Activated naive CD4-positive, alpha-beta T cell treated with anti-CD3 and anti-CD28 coated beads, Interleukin-2, amount 10 ng/mL, durations not matched to agents 7 days and 5 days (primary cell): ENCODE data around the gene MTMR2.

Experiments used
- CTCF ChIA-PET: fragments of 350-600 bp; sonication (Branson Sonifier 250); formaldehyde crosslinking; loops from one replicate; lab custom pipeline; 2021; ENCODE audit warnings: antibody characterized with exemption; lab: Charles Lee
- DNase-seq: peaks from one replicate; pipeline ENCODE4 v3.0.0-alpha.2; 2020
- H3K27ac Mint-ChIP-seq: one replicate; pipeline ENCODE4 v1.8.0; 2021; ENCODE audit warnings: mild to moderate bottlenecking, moderate library complexity, mixed read lengths
- H3K27me3 Mint-ChIP-seq: one replicate; pipeline ENCODE4 v1.8.0; 2021; ENCODE audit warnings: mild to moderate bottlenecking, mixed read lengths
- H3K36me3 Mint-ChIP-seq: one replicate; pipeline ENCODE4 v1.8.0; 2021; ENCODE audit warnings: mixed read lengths
- H3K4me1 Mint-ChIP-seq: one replicate; pipeline ENCODE4 v1.8.0; 2021; ENCODE audit warnings: mixed read lengths
- H3K4me3 Mint-ChIP-seq: one replicate; pipeline ENCODE4 v1.8.0; 2021; ENCODE audit warnings: mild to moderate bottlenecking, moderate library complexity, mixed read lengths
- H3K9me3 Mint-ChIP-seq: one replicate; pipeline ENCODE4 v1.8.0; 2021; ENCODE audit warnings: mixed read lengths

The MTMR2 gene

GRCh38 chr11:95923728-95924413, at the start of gene MTMR2:
MTMR2 (minus strand) TSS chr11:95924107; CDS start chr11:95923954, 153 bp downstream.
- CTCF ChIA-PET = no interaction called here
- H3K9me3 Mint-ChIP-seq = no peaks in the 10 kb centered on the region
- peak within 1 kb of the TSS; percentile 79 for H3K4me3 Mint-ChIP-seq
- peaks cover 16% of the 10 kb centered on the region for H3K27me3 Mint-ChIP-seq
- H3K4me1 Mint-ChIP-seq = peaks cover 24% of the 10 kb centered on the region
- H3K36me3 Mint-ChIP-seq = peaks cover 3% of the 10 kb centered on the region
- peak; percentile 66 for DNase-seq
- peak within 1 kb of the TSS; percentile 69 for H3K27ac Mint-ChIP-seq

- no peaks in the 10 kb centered on the region for H3K27me3 Mint-ChIP-seq
- H3K4me3 Mint-ChIP-seq = no peak overlapping the region
- H3K4me1 Mint-ChIP-seq = no peaks in the 10 kb centered on the region
- DNase-seq = no peak
- CTCF ChIA-PET = no interaction called here
- no peak overlapping the region for H3K27ac Mint-ChIP-seq
- H3K36me3 Mint-ChIP-seq = peaks cover 2% of the 10 kb centered on the region
- H3K9me3 Mint-ChIP-seq = no peaks in the 10 kb centered on the region
Measured at GRCh38 chr11:95972060-95972459, 48.2 kb upstream of the MTMR2 start.

GRCh38 chr11:95968585-95968984, 44.7 kb upstream of the MTMR2 start:
- Mint-ChIP-seq H3K9me3 (no peaks in the 10 kb centered on the region), H3K27me3 (no peaks in the 10 kb centered on the region), H3K4me3 (no peak overlapping the region), H3K36me3 (no peaks in the 10 kb centered on the region), H3K27ac (no peak overlapping the region), H3K4me1 (no peaks in the 10 kb centered on the region)
- CTCF ChIA-PET = no interaction called here
- no peak for DNase-seq

- Mint-ChIP-seq H3K36me3 (no peaks in the 10 kb centered on the region), H3K27me3 (no peaks in the 10 kb centered on the region), H3K9me3 (no peaks in the 10 kb centered on the region), H3K4me3 (no peak overlapping the region), H3K4me1 (no peaks in the 10 kb centered on the region), H3K27ac (no peak overlapping the region)
- no peak for DNase-seq
- CTCF ChIA-PET = no interaction called here
Measured at GRCh38 chr11:95964281-95964680, 40.4 kb upstream of the MTMR2 start.

- Mint-ChIP-seq H3K4me1 (no peaks in the 10 kb centered on the region), H3K4me3 (no peak overlapping the region), H3K9me3 (no peaks in the 10 kb centered on the region), H3K27me3 (no peaks in the 10 kb centered on the region), H3K36me3 (no peaks in the 10 kb centered on the region), H3K27ac (no peak overlapping the region)
- CTCF ChIA-PET = no interaction called here
- no peak for DNase-seq
Measured at GRCh38 chr11:95961758-95962157, 37.9 kb upstream of the MTMR2 start.

- peaks cover 10% of the 10 kb centered on the region for H3K9me3 Mint-ChIP-seq
- CTCF ChIA-PET = interaction anchor here (1.3 kb wide), 1 partner anchor 49 kb away, joined by 3 read pairs; no protein-coding TSS in a partner anchor
- H3K4me3 Mint-ChIP-seq = no peak overlapping the region
- H3K27ac Mint-ChIP-seq = no peak overlapping the region
- no peak for DNase-seq
- no peaks in the 10 kb centered on the region for H3K36me3 Mint-ChIP-seq
- no peaks in the 10 kb centered on the region for H3K4me1 Mint-ChIP-seq
- H3K27me3 Mint-ChIP-seq = no peaks in the 10 kb centered on the region
Measured at GRCh38 chr11:95950905-95951304, 27.0 kb upstream of the MTMR2 start.

- CTCF ChIA-PET = no interaction called here
- peaks cover 27% of the 10 kb centered on the region for H3K9me3 Mint-ChIP-seq
- no peaks in the 10 kb centered on the region for H3K4me1 Mint-ChIP-seq
- H3K27ac Mint-ChIP-seq = no peak overlapping the region
- no peaks in the 10 kb centered on the region for H3K27me3 Mint-ChIP-seq
- no peak for DNase-seq
- no peak overlapping the region for H3K4me3 Mint-ChIP-seq
- H3K36me3 Mint-ChIP-seq = no peaks in the 10 kb centered on the region
Measured at GRCh38 chr11:95948637-95949036, 24.7 kb upstream of the MTMR2 start.

- DNase-seq = no peak
- Mint-ChIP-seq H3K27me3 (no peaks in the 10 kb centered on the region), H3K4me3 (no peak overlapping the region), H3K36me3 (no peaks in the 10 kb centered on the region), H3K4me1 (no peaks in the 10 kb centered on the region), H3K27ac (no peak overlapping the region), H3K9me3 (peaks cover 27% of the 10 kb centered on the region)
- CTCF ChIA-PET = no interaction called here
Measured at GRCh38 chr11:95944623-95945022, 20.7 kb upstream of the MTMR2 start.

- no peak for DNase-seq
- CTCF ChIA-PET = no interaction called here
- Mint-ChIP-seq H3K4me3 (no peak overlapping the region), H3K27me3 (no peaks in the 10 kb centered on the region), H3K36me3 (no peaks in the 10 kb centered on the region), H3K27ac (no peak overlapping the region), H3K4me1 (no peaks in the 10 kb centered on the region), H3K9me3 (peaks cover 24% of the 10 kb centered on the region)
Measured at GRCh38 chr11:95943546-95943945, 19.6 kb upstream of the MTMR2 start.

GRCh38 chr11:95939091-95939490, 15.2 kb upstream of the MTMR2 start:
- CTCF ChIA-PET = no interaction called here
- Mint-ChIP-seq H3K27me3 (no peaks in the 10 kb centered on the region), H3K27ac (no peak overlapping the region)

GRCh38 chr11:95937358-95937757, 13.5 kb upstream of the MTMR2 start:
- DNase-seq = no peak
- H3K36me3 Mint-ChIP-seq = no peaks in the 10 kb centered on the region
- peaks cover 3% of the 10 kb centered on the region for H3K27me3 Mint-ChIP-seq
- H3K4me1 Mint-ChIP-seq = no peaks in the 10 kb centered on the region
- no peak overlapping the region for H3K27ac Mint-ChIP-seq
- no peak overlapping the region for H3K4me3 Mint-ChIP-seq
- H3K9me3 Mint-ChIP-seq = no peaks in the 10 kb centered on the region
- CTCF ChIA-PET = no interaction called here

More at GRCh38 chr11:95939091-95939490, 15.2 kb upstream of the MTMR2 start:
- no peak for DNase-seq
- Mint-ChIP-seq H3K4me1 (no peaks in the 10 kb centered on the region), H3K36me3 (no peaks in the 10 kb centered on the region), H3K4me3 (no peak overlapping the region), H3K9me3 (peaks cover 5% of the 10 kb centered on the region)

GRCh38 chr11:95933594-95933993, 9.7 kb upstream of the MTMR2 start:
- H3K27me3 Mint-ChIP-seq = peaks cover 11% of the 10 kb centered on the region
- H3K4me3 Mint-ChIP-seq = no peak overlapping the region
- DNase-seq = no peak
- H3K27ac Mint-ChIP-seq = no peak overlapping the region
- no peaks in the 10 kb centered on the region for H3K4me1 Mint-ChIP-seq
- peaks cover 8% of the 10 kb centered on the region for H3K9me3 Mint-ChIP-seq
- CTCF ChIA-PET = no interaction called here
- H3K36me3 Mint-ChIP-seq = peaks cover 2% of the 10 kb centered on the region

GRCh38 chr11:95931916-95932315, 8.0 kb upstream of the MTMR2 start:
- no peaks in the 10 kb centered on the region for H3K4me1 Mint-ChIP-seq
- peaks cover 2% of the 10 kb centered on the region for H3K36me3 Mint-ChIP-seq
- H3K9me3 Mint-ChIP-seq = peaks cover 8% of the 10 kb centered on the region
- no peak for DNase-seq
- CTCF ChIA-PET = no interaction called here
- H3K27me3 Mint-ChIP-seq = peaks cover 14% of the 10 kb centered on the region
- H3K4me3 Mint-ChIP-seq = no peak overlapping the region
- H3K27ac Mint-ChIP-seq = no peak overlapping the region

GRCh38 chr11:95930948-95931347, 7.0 kb upstream of the MTMR2 start:
- CTCF ChIA-PET = no interaction called here
- H3K4me3 Mint-ChIP-seq = no peak overlapping the region

GRCh38 chr11:95926726-95927125, 2.8 kb upstream of the MTMR2 start:
- H3K27me3 Mint-ChIP-seq = peaks cover 22% of the 10 kb centered on the region
- no peak overlapping the region for H3K4me3 Mint-ChIP-seq
- H3K36me3 Mint-ChIP-seq = peaks cover 6% of the 10 kb centered on the region
- H3K27ac Mint-ChIP-seq = no peak overlapping the region
- DNase-seq = no peak
- peaks cover 8% of the 10 kb centered on the region for H3K9me3 Mint-ChIP-seq
- CTCF ChIA-PET = interaction anchor here (1.2 kb wide), 1 partner anchor 538 kb away, joined by 3 read pairs; no protein-coding TSS in a partner anchor
- peaks cover 24% of the 10 kb centered on the region for H3K4me1 Mint-ChIP-seq

More at GRCh38 chr11:95930948-95931347, 7.0 kb upstream of the MTMR2 start:
- Mint-ChIP-seq H3K27ac (no peak overlapping the region), H3K4me1 (no peaks in the 10 kb centered on the region), H3K36me3 (peaks cover 2% of the 10 kb centered on the region), H3K9me3 (peaks cover 8% of the 10 kb centered on the region), H3K27me3 (peaks cover 19% of the 10 kb centered on the region)
- no peak for DNase-seq
